ENCODE measurements around the gene UBE3B.

UBE3B gene

GRCh38 chr12:109553906-109554500 is 76.6 kb downstream of the UBE3B start:
- DNase-seq (ENCODE audit: low spot score), result no peak

GRCh38 chr12:109554761-109555160 is 77.3 kb downstream of the UBE3B start:
- no peak for DNase-seq (ENCODE audit: low spot score)

- DNase-seq (ENCODE audit: low spot score), result no peak
Observed at GRCh38 chr12:109555431-109556315, 78.2 kb downstream of the UBE3B start.

- DNase-seq (ENCODE audit: low spot score), result no peak
Observed at GRCh38 chr12:109557200-109557599, 79.8 kb downstream of the UBE3B start.

GRCh38 chr12:109557805-109558204 is 80.4 kb downstream of the UBE3B start:
- no peak for DNase-seq (ENCODE audit: low spot score)

- no peak for DNase-seq (ENCODE audit: low spot score)
Observed at GRCh38 chr12:109558374-109559199, 81.2 kb downstream of the UBE3B start.

GRCh38 chr12:109559200-109559505 is 81.7 kb downstream of the UBE3B start:
- DNase-seq (ENCODE audit: low spot score), result no peak

GRCh38 chr12:109559601-109560000 is 82.2 kb downstream of the UBE3B start:
- no peak for DNase-seq (ENCODE audit: low spot score)

- DNase-seq (ENCODE audit: low spot score), result no peak
Observed at GRCh38 chr12:109560867-109561710, 83.7 kb downstream of the UBE3B start.

- no peak for DNase-seq (ENCODE audit: low spot score)
Observed at GRCh38 chr12:109561711-109562030, 84.2 kb downstream of the UBE3B start.

GRCh38 chr12:109562871-109563270 is 85.4 kb downstream of the UBE3B start:
- DNase-seq (ENCODE audit: low spot score), result no peak

GRCh38 chr12:109563291-109564284 is 86.2 kb downstream of the UBE3B start:
- DNase-seq (ENCODE audit: low spot score), result no peak

- no peak for DNase-seq (ENCODE audit: low spot score)
Observed at GRCh38 chr12:109566424-109566823, 89.0 kb downstream of the UBE3B start.

GRCh38 chr12:109567296-109567695 is 89.9 kb downstream of the UBE3B start:
- no peak for DNase-seq (ENCODE audit: low spot score)

- DNase-seq (ENCODE audit: low spot score), result no peak
Observed at GRCh38 chr12:109567967-109568366, 90.5 kb downstream of the UBE3B start.

GRCh38 chr12:109568486-109568885 is 91.1 kb downstream of the UBE3B start:
- no peak for DNase-seq (ENCODE audit: low spot score)

- DNase-seq (ENCODE audit: low spot score), result no peak
Observed at GRCh38 chr12:109571773-109572505, 94.5 kb downstream of the UBE3B start.

GRCh38 chr12:109572506-109572845 is 95.0 kb downstream of the UBE3B start:
- no peak for DNase-seq (ENCODE audit: low spot score)

- DNase-seq (ENCODE audit: low spot score), result peak; percentile 100
Observed at GRCh38 chr12:109573029-109573913, 95.8 kb downstream of the UBE3B start, which contains the start of the genes MMAB and MVK. MMAB (minus strand) TSS chr12:109573504; CDS start chr12:109573480, 24 bp downstream. MVK (plus strand) TSS chr12:109573794; CDS start chr12:109574823, 1,029 bp downstream.
